Thymus (tissue), 11 donors: Measurements from ENCODE around the gene KIF12. TPM values are rescaled to one million over a fixed set of nuclear protein-coding genes. Genes with fewer than 3 reads are reported as not detected.

ENCODE experiments used
- DNase-seq, 9 donors: peaks; one replicate each; pipeline ENCODE4 v3.0.0-alpha.2; 2013; ENCODE audit warnings: low spot score in 9 of 9, low read depth in 6 of 9, missing footprints in 1 of 9
- H3K27ac ChIP-seq, 2 donors: one replicate each; pipeline ENCODE4 v1.5.1; 2013; ENCODE audit warnings: control low read depth in 1 of 2, low read depth in 1 of 2, low read length in 1 of 2, mild to moderate bottlenecking in 1 of 2, moderate library complexity in 1 of 2
- H3K27me3 ChIP-seq, 2 donors: one replicate each; pipeline ENCODE4 v1.5.1; 2013; ENCODE audit warnings: low read length in 1 of 2; ENCODE audit not compliant: control insufficient read depth in 2 of 2, insufficient read depth in 1 of 2
- H3K36me3 ChIP-seq, 2 donors: one replicate each; pipeline ENCODE4 v1.5.1; 2013; ENCODE audit warnings: low read length in 1 of 2, mild to moderate bottlenecking in 1 of 2, moderate library complexity in 1 of 2; ENCODE audit not compliant: control insufficient read depth in 2 of 2, insufficient read depth in 2 of 2
- H3K4me1 ChIP-seq, 2 donors: one replicate each; pipeline ENCODE4 v1.5.1; 2013; ENCODE audit warnings: low read length in 2 of 2; ENCODE audit not compliant: control insufficient read depth in 2 of 2, insufficient read depth in 2 of 2
- H3K4me3 ChIP-seq, 2 donors: one replicate each; pipeline ENCODE4 v1.5.1; 2013; ENCODE audit warnings: low read length in 2 of 2, control low read depth in 1 of 2, mild to moderate bottlenecking in 1 of 2
- H3K9me3 ChIP-seq, 2 donors: one replicate each; pipeline ENCODE4 v1.5.1; 2013; ENCODE audit warnings: low read length in 1 of 2, mild to moderate bottlenecking in 1 of 2; ENCODE audit not compliant: control insufficient read depth in 2 of 2, insufficient read depth in 1 of 2
- WGBS: extraction: QIAGEN DNeasy Blood & Tissue Kit; methylation state at CpG from one replicate; pipeline ENCODE4 v1.1.7; 2013; 5-methylcytosine and 5-hydroxymethylcytosine counted together
- polyA plus RNA-seq: library from polyadenylated mRNA; stranded (reverse); fragments of 200-250 nt; gene quantifications from one replicate; pipeline ENCODE4 v1.2.3, GENCODE V29; 2013
- total RNA-seq: library from RNA; stranded (reverse); fragments of 120-200 nt; gene quantifications from one replicate; pipeline ENCODE4 v1.2.4, GENCODE V29; 2013
- donor health status: healthy.

Gene KIF12
- total and polyA plus RNA-seq, 2 donors: 1.8 to 7.8 TPM

DNA sequence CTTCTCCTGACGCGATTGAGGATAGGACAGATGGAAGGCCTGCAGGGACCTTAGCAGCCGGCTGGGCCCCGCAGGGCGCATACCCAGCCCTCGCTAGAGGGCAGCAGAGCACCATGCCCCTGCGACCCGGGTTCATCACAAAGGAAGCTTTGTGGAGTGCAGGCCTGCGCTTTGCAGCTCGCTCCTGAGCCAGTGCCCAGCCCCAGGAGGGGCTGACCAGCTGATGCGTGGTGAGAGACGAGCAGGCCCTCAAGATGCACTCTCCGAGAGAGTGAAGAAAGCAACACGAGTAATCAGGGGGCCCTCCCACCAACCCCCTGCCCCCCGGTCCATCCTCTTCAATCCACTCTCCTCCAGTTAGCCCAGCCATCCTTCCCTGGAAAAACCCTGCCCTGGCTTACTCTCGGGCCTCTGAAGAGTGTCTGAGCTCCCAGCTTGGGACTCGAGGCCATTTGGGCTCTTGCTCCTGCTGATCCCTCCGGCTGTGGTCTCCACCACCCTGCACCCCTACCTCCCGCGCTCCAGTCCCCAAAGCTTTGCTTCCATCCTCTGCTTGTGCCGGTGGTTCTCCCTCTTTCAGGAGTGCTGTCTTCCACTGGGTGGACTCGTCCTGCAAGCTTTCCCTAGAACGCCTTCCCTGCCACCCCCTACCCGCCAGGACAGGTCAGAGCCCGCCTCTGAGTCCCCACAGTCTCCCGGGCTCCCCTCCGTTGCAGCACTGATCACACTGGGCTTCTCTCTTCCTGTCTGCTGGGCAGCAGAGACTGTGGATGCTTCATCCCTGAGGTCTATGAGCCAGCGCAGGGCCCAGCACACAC lies 9.1 kb upstream of the KIF12 start:
- peaks cover 0 to 6% of the 10 kb centered on the region in 2 donors for H3K4me1 ChIP-seq
- peaks cover 0 to 6% of the 10 kb centered on the region in 2 donors for H3K27me3 ChIP-seq
- H3K4me3 ChIP-seq: no peak overlapping the region
- WGBS: 51% methylated on average over 28 of the region's 28 CpGs
- no peaks in the 10 kb centered on the region for H3K36me3 ChIP-seq
- no peak overlapping the region for H3K27ac ChIP-seq
- H3K9me3 ChIP-seq: no peaks in the 10 kb centered on the region
- peak; percentile 19 to 73 (median 29) for DNase-seq

DNA sequence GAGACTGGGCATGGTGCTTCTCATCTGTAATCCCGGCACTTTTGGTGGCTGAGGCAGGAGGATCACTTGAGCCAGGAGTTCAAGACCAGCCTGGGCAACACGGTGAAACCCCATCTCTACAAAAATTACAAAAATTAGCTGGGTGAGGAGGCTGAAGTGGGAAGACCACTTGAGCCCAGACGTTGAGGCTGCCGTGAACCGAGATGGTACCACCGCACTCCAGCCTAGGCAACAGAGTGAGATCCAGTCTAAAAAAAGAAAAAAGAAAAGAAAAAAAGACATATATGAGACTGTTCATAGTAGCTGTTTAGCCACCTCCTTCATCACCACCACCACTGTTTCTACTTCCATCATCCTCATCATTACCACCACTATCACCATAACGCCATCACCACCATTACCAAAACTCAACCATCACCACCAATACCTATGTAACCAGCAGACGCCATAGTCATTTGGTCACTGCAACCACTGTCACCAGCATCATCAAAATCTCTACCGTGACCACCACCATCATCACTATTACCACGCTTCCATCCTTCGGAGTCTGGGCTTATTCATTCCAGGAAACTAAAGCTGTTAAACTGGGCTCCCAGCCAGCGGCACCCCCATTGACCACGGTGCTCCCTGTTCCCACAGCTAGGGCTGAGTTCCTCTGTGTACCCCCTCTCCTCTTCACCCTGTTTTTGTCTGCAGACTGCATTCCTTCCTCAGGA lies 8.4 kb upstream of the KIF12 start:
- no peaks in the 10 kb centered on the region for H3K36me3 ChIP-seq
- H3K27me3 ChIP-seq: peaks cover 0 to 5% of the 10 kb centered on the region in 2 donors
- H3K27ac ChIP-seq: no peak overlapping the region
- H3K4me1 ChIP-seq: peaks cover 0 to 6% of the 10 kb centered on the region in 2 donors
- no peak overlapping the region for H3K4me3 ChIP-seq
- WGBS: 74% methylated on average over 13 of the region's 13 CpGs
- peaks cover 0 to 2% of the 10 kb centered on the region in 2 donors for H3K9me3 ChIP-seq
- DNase-seq: no peak

DNA sequence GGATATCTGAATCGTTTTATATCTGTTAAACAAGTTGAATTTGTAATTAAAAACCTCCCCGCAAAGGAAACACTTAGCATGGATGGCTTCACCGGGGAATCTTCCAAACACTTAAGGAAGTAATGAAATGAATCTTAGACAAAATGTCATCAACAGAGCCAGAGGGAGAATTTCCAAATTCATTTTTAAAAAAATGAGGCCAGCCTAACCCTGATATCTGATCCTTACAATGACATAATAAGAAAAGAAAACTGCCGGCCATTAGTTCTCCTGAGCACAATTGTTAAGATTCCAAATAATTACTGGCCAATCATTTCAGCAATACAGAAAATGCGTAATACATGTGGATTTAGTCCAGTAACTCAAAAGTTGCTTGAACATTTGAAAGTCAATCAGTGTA lies 6.1 kb upstream of the KIF12 start:
- H3K4me1 ChIP-seq: peaks cover 0 to 6% of the 10 kb centered on the region in 2 donors
- WGBS: 85% methylated on average over 5 of the region's 5 CpGs

DNA sequence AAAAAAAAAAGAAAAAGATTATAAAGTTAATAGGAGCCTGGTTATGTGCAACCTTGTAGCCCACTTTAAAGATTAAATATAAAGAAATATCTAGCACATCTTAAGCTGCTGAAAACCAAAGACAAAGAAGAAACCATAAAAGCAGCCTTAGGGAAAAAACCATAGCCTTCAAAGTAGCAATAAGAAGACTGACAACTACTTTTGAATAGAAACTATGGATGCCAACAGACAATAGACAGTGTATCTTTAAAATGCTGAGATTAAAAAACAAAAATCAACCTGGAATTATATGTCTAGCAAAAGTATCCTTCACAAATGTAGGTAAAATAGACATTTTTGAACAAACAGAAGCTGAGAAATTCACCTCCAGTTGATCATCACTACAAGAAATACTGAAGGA lies 3.4 kb upstream of the KIF12 start:
- H3K4me1 ChIP-seq: no peaks in the 10 kb centered on the region
- no peak overlapping the region for H3K27ac ChIP-seq
- H3K27me3 ChIP-seq: peaks cover 12 to 27% of the 10 kb centered on the region in 2 donors
- no peak overlapping the region for H3K4me3 ChIP-seq
- H3K36me3 ChIP-seq: no peaks in the 10 kb centered on the region
- DNase-seq: no peak
- peaks cover 0 to 2% of the 10 kb centered on the region in 2 donors for H3K9me3 ChIP-seq

More for the DNA sequence above, 6.1 kb upstream of the KIF12 start:
- H3K27ac ChIP-seq: no peak overlapping the region
- H3K27me3 ChIP-seq: peaks cover 0 to 7% of the 10 kb centered on the region in 2 donors
- no peak for DNase-seq
- H3K4me3 ChIP-seq: no peak overlapping the region
- no peaks in the 10 kb centered on the region for H3K36me3 ChIP-seq
- H3K9me3 ChIP-seq: peaks cover 0 to 2% of the 10 kb centered on the region in 2 donors

DNA sequence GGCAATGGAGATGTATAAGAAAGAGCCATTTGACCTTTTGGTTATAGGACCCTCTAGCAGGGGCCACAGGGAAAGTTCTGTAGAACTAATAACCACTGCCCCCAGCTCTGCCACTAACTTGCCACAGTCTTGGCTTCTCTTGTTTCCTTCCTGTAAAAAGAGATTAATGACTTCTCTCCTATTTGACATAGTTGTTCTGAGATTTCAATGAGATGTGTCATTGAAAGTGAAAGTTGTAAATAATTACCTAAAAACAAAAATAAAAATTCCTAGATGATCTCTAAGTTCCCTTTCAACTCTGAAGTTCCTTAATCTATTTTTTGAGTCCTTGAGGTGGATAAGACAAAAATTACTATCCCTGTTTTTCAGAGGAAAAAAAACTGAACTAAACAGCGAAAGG lies 1.4 kb upstream of the KIF12 start:
- 86% methylated on average over 1 of the region's 1 CpG for WGBS
- Histone ChIP-seq H3K4me3 (no peak overlapping the region), H3K27me3 (peaks cover 25 to 44% of the 10 kb centered on the region in 2 donors), H3K36me3 (no peaks in the 10 kb centered on the region), H3K9me3 (peaks cover 0 to 2% of the 10 kb centered on the region in 2 donors), H3K4me1 (no peaks in the 10 kb centered on the region), H3K27ac (no peak overlapping the region)
- DNase-seq: no peak

DNA sequence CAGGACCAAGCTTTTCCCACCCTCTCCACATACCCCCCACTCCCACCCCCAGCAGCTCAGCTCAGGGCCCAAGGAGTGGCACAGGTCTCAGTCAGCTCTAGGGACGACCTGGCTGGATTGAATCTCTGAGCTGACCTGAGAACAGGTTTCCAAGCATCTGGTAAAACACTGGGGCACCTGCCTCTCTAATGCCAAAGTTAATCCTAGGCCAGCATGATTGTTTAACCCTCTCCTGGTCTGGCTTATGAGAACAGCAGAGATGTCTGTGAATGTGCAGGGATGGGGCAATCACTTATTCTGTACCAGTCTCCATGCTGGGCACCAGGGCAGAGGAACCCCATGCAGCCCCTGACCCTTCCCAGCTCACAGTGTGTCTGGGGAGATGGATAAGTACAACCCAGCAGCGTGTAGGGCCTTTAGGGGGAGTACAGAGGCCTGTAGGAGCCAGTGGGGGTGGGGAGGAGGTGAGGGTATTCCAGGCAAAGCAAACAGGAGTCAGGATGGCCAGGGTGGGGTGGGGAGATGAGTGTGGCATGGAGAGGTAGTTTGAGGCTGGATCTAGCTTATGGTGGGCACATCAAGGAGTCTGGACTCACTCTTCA lies 678 bp upstream of the KIF12 start:
- H3K27me3 ChIP-seq: peaks cover 25 to 46% of the 10 kb centered on the region in 2 donors
- 87% methylated on average over 2 of the region's 2 CpGs for WGBS
- no peak overlapping the region for H3K27ac ChIP-seq
- no peak for DNase-seq
- H3K4me1 ChIP-seq: no peaks in the 10 kb centered on the region
- H3K4me3 ChIP-seq: no peak overlapping the region
- H3K9me3 ChIP-seq: peaks cover 0 to 2% of the 10 kb centered on the region in 2 donors
- H3K36me3 ChIP-seq: no peaks in the 10 kb centered on the region

DNA sequence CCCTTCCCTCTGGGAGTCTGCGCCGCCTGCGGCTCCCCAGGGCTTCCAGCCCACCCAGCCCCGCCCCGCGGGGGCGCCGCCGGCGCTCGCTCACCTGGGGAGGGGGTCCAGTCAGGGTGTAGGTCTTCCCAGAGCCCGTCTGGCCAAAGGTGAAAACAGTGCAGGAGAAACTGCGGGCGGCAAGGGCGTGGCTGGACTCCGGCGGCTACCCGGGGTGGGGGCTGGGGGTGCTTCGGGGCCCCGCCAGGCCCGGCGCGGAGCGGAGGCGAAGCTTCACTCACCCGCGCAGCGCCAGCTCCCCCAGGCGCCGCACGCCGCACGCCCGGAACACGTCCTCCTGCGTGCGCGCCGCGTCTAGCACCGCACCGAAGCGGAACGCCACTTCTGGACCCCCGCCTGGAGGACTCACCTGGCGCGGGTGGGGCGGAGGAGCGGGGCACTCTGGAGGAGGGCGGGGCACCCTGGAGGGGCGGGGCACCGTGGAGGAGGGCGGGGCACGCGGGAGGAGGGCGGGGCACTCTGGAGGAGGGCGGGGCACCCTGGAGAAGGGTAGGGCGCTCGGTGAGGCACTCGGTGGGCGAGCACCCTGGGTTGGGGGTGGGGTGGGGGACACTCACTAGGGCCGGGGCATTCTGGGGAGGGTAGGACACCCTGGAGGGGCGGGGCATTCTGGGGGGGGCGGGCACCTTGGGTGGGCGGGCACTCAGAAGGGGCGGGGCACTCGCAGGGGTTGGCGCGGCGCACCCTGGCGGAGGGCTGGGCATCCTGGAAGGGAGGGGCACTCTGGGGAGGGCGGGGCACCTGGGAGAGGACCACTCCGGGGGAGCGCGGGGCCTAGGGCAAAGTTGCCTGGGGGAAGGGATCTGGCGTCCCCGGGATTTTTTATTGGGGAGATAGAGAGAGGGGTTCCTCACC lies 814 bp downstream of the KIF12 start:
- WGBS: 5% methylated on average over 76 of the region's 77 CpGs
- DNase-seq: peak in 3 of 9 donors; percentile 14 to 27 (median 18)
- Histone ChIP-seq H3K9me3 (peaks cover 0 to 2% of the 10 kb centered on the region in 2 donors), H3K4me3 (peak overlapping the region in 1 of 2 donors; percentile 24), H3K27me3 (peaks cover 25 to 46% of the 10 kb centered on the region in 2 donors), H3K4me1 (no peaks in the 10 kb centered on the region), H3K27ac (no peak overlapping the region), H3K36me3 (no peaks in the 10 kb centered on the region)

DNA sequence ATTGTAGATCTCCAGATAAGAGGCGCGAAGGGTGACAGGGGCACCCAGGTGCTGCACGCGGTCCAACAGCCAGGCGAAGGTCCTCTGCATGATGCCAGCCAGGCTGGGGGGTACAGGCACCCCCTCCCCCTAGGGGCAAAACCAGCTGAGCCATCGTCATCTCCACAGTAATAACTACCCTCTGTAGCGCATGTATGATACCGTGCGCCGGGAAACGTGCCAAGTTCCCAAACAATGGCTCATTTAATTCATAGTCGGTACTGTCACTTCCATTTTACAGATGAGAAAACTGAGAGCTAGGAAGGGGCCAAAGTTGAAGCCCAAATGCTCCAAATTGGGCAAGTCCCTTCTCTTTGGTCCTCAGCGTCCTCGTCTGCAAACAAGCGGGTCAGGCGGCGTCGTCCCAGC lies 1.5 kb downstream of the KIF12 start:
- Histone ChIP-seq H3K27ac (no peak overlapping the region), H3K9me3 (no peaks in the 10 kb centered on the region), H3K27me3 (peaks cover 25 to 46% of the 10 kb centered on the region in 2 donors), H3K4me3 (peak overlapping the region in 1 of 2 donors; percentile 24), H3K4me1 (no peaks in the 10 kb centered on the region), H3K36me3 (no peaks in the 10 kb centered on the region)
- DNase-seq: no peak
- 33% methylated on average over 18 of the region's 18 CpGs for WGBS
